ENCODE measurements around the gene ATXN7. TPM values are rescaled to one million over a fixed set of nuclear protein-coding genes. Genes with fewer than 3 reads are reported as not detected.

ATXN7 gene
- polyA plus RNA-seq, 1 donor from 2014 or later: 6.7 TPM

- TF ChIP-seq, protein P1, sequence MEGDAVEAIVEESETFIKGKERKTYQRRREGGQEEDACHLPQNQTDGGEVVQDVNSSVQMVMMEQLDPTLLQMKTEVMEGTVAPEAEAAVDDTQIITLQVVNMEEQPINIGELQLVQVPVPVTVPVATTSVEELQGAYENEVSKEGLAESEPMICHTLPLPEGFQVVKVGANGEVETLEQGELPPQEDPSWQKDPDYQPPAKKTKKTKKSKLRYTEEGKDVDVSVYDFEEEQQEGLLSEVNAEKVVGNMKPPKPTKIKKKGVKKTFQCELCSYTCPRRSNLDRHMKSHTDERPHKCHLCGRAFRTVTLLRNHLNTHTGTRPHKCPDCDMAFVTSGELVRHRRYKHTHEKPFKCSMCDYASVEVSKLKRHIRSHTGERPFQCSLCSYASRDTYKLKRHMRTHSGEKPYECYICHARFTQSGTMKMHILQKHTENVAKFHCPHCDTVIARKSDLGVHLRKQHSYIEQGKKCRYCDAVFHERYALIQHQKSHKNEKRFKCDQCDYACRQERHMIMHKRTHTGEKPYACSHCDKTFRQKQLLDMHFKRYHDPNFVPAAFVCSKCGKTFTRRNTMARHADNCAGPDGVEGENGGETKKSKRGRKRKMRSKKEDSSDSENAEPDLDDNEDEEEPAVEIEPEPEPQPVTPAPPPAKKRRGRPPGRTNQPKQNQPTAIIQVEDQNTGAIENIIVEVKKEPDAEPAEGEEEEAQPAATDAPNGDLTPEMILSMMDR (IDR thresholded peaks at IDR 0.05; ENCODE audit: poor library complexity, severe bottlenecking): no peak
- no peak for TF ChIP-seq RAD21 (conservative IDR thresholded peaks at IDR 0.05)
These were observed 139.9 kb downstream of the ATXN7 start (continued) for GRCh38 chr3:64003589-64003988.

DNA sequence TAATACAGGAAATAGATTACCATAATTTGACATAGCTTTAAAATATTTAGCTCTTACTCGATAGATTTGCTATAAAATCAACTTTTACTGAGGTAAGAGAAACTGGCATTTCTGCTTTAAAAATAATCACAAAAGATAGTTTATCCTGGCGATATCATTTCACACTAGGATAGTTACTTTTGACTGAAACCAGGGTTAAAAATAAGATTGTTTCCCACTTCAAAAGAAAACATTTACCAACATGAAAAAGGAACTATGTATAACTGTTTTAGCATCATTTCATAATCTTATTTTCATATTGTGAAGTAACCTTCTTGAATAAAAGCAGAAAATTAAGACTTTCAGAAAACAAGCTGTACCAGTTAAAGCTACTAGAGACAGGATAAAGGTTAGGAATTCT is 144.3 kb downstream of the ATXN7 start:
- no peaks in the 10 kb centered on the region for H3K9me2 ChIP-seq (ENCODE audit: insufficient read depth, low read length)
- H3K4me2 ChIP-seq (ENCODE audit: low read length): no peak overlapping the region
- H3K36me3 ChIP-seq (ENCODE audit: insufficient read depth, low read length): peaks cover 9% of the 10 kb centered on the region
- H2AFZ ChIP-seq (ENCODE audit: low read depth, low read length): no peak overlapping the region
- no peaks in the 10 kb centered on the region for H4K20me1 ChIP-seq (ENCODE audit: insufficient read depth)
- TF ChIP-seq EZH2 (IDR thresholded peaks at IDR 0.05; ENCODE audit: borderline replicate concordance, insufficient read depth, low read length, poor library complexity, severe bottlenecking) (no peak), MXI1 (conservative IDR thresholded peaks at IDR 0.05; ENCODE audit: poor library complexity, severe bottlenecking) (no peak), RAD21 (conservative IDR thresholded peaks at IDR 0.05) (no peak), REST (IDR thresholded peaks at IDR 0.05; ENCODE audit: borderline replicate concordance) (no peak), POLR2AphosphoS5 (IDR thresholded peaks at IDR 0.05) (no peak), TAF1 (IDR thresholded peaks at IDR 0.05; ENCODE audit: low read depth) (no peak), EP300 (conservative IDR thresholded peaks at IDR 0.05; ENCODE audit: poor library complexity, severe bottlenecking) (no peak), SMC3 (conservative IDR thresholded peaks at IDR 0.05; ENCODE audit: poor library complexity) (no peak)
- TF ChIP-seq, protein P1 (IDR thresholded peaks at IDR 0.05; ENCODE audit: poor library complexity, severe bottlenecking): no peak
- H3K9ac ChIP-seq (ENCODE audit: low read length): no peak overlapping the region
- no peak overlapping the region for H3K4me3 ChIP-seq (ENCODE audit: low read length)
- H3K79me2 ChIP-seq (replicated peaks; ENCODE audit: insufficient read depth, low read length): no peaks in the 10 kb centered on the region
- H3K27me3 ChIP-seq (ENCODE audit: insufficient read depth, low read depth, low read length): no peaks in the 10 kb centered on the region
- H3K27ac ChIP-seq (ENCODE audit: low read length): no peak overlapping the region
- H3K9me3 ChIP-seq (ENCODE audit: low read length): no peaks in the 10 kb centered on the region
- no peaks in the 10 kb centered on the region for H3F3A ChIP-seq (ENCODE audit: insufficient read depth, low read length, poor library complexity, severe bottlenecking)
